HEK293 (cell line): ENCODE data around the gene PLP1.

ENCODE experiments used
- CTCF ChIA-PET: fragments of 350-600 bp; formaldehyde crosslinking; extraction: SDS; loops from one replicate; lab custom pipeline; 2021; ENCODE audit warnings: antibody characterized with exemption; lab: Yijun Ruan, JAX
- POLR2A ChIA-PET: fragments of 300-600 bp; formaldehyde crosslinking; extraction: SDS; loops from one replicate; lab custom pipeline; 2020; ENCODE audit warnings: antibody characterized with exemption, inconsistent platforms; lab: Yijun Ruan, JAX
- H3K27ac ChIP-seq: fragments of 200-500 bp; sonication (Bioruptor generic); 2 replicates; pipeline ENCODE4 v1.5.1; 2014; ENCODE audit warnings: low read depth, low read length, control low read depth, inconsistent platforms; ENCODE audit errors: extremely low read depth
- H3K36me3 ChIP-seq, 2 experiments: fragments of 200-500 bp in 1 of 2; sonication (Bioruptor generic) in 1 of 2; 1 replicate in 1 of 2; 2 replicates in 1 of 2; pipeline ENCODE4 v1.5.1; 2014 to 2017; ENCODE audit warnings: inconsistent platforms in 2 of 2, low read length in 2 of 2; ENCODE audit not compliant: control insufficient read depth in 2 of 2, insufficient read depth in 1 of 2
- H3K4me1 ChIP-seq: fragments of 200-500 bp; sonication (Bioruptor generic); 2 replicates; pipeline ENCODE4 v1.5.1; 2014; ENCODE audit warnings: mild to moderate bottlenecking, low read length, inconsistent platforms; ENCODE audit not compliant: control insufficient read depth, insufficient read depth
- H3K4me3 ChIP-seq: 2 replicates; pipeline ENCODE4 v1.5.1; 2011; ENCODE audit warnings: low read depth, mild to moderate bottlenecking, control low read depth, low read length, moderate library complexity
- H3K9me3 ChIP-seq: fragments of 200-500 bp; sonication (Bioruptor generic); 2 replicates; pipeline ENCODE4 v1.5.1; 2014; ENCODE audit warnings: low read depth, low read length, inconsistent platforms; ENCODE audit not compliant: control insufficient read depth, insufficient read depth
- OVOL3 ChIP-seq: fragments of 450-650 bp; formaldehyde crosslinking; IDR thresholded peaks from 2 replicates; pipeline ENCODE4 v1.5.1; 2016; ENCODE audit warnings: missing biosample characterization, missing genetic modification characterization
- ZBTB7A ChIP-seq: fragments of 450-650 bp; formaldehyde crosslinking; IDR thresholded peaks from 2 replicates; pipeline ENCODE4 v1.5.1; 2016; ENCODE audit warnings: low read depth, missing biosample characterization, missing genetic modification characterization
- ZFHX2 ChIP-seq: fragments of 450-650 bp; formaldehyde crosslinking; conservative IDR thresholded peaks from 2 replicates; pipeline ENCODE4 v1.5.1; 2016; ENCODE audit warnings: missing biosample characterization, missing genetic modification characterization
- ZIC2 ChIP-seq: fragments of 450-650 bp; formaldehyde crosslinking; IDR thresholded peaks from 2 replicates; pipeline ENCODE4 v1.5.1; 2016; ENCODE audit warnings: missing biosample characterization, missing genetic modification characterization
- ZNF114 ChIP-seq: fragments of 450-650 bp; formaldehyde crosslinking; IDR thresholded peaks from 2 replicates; pipeline ENCODE4 v1.5.0; 2017; ENCODE audit warnings: missing biosample characterization, missing genetic modification characterization
- ZNF157 ChIP-seq: fragments of 450-650 bp; formaldehyde crosslinking; IDR thresholded peaks from 2 replicates; pipeline ENCODE4 v1.5.1; 2016; ENCODE audit warnings: missing biosample characterization, missing genetic modification characterization
- ZNF184 ChIP-seq: fragments of 450-650 bp; IDR thresholded peaks from 2 replicates; pipeline ENCODE4 v1.5.1; 2018; ENCODE audit warnings: missing biosample characterization, mild to moderate bottlenecking, missing genetic modification characterization
- ZNF202 ChIP-seq: fragments of 450-650 bp; formaldehyde crosslinking; IDR thresholded peaks from 2 replicates; pipeline ENCODE4 v1.5.1; 2016; ENCODE audit warnings: missing biosample characterization, missing genetic modification characterization, borderline replicate concordance
- ZNF248 ChIP-seq: fragments of 450-650 bp; formaldehyde crosslinking; IDR thresholded peaks from 2 replicates; pipeline ENCODE4 v1.5.1; 2017; ENCODE audit warnings: missing biosample characterization, missing genetic modification characterization
- ZNF426 ChIP-seq: fragments of 450-650 bp; formaldehyde crosslinking; IDR thresholded peaks from 2 replicates; pipeline ENCODE4 v1.5.1; 2017; ENCODE audit warnings: missing biosample characterization, missing genetic modification characterization, mild to moderate bottlenecking, inconsistent platforms, moderate library complexity
- ZNF529 ChIP-seq: fragments of 450-650 bp; formaldehyde crosslinking; IDR thresholded peaks from 2 replicates; pipeline ENCODE4 v1.5.1; 2017; ENCODE audit warnings: missing genetic modification characterization, missing biosample characterization; ENCODE audit not compliant: insufficient replicate concordance
- ZNF549 ChIP-seq: fragments of 450-650 bp; IDR thresholded peaks from 2 replicates; pipeline ENCODE4 v1.5.1; 2018; ENCODE audit warnings: missing biosample characterization, missing genetic modification characterization, mild to moderate bottlenecking, inconsistent platforms, moderate library complexity
- ZNF585B ChIP-seq: fragments of 450-650 bp; formaldehyde crosslinking; IDR thresholded peaks from 2 replicates; pipeline ENCODE4 v1.5.1; 2016; ENCODE audit warnings: missing biosample characterization, missing genetic modification characterization
- ZNF776 ChIP-seq: fragments of 450-650 bp; formaldehyde crosslinking; IDR thresholded peaks from 2 replicates; pipeline ENCODE4 v1.5.0; 2017; ENCODE audit warnings: missing biosample characterization, missing genetic modification characterization, borderline replicate concordance
- ZNF843 ChIP-seq: fragments of 450-650 bp; formaldehyde crosslinking; IDR thresholded peaks from 2 replicates; pipeline ENCODE4 v1.5.1; 2016; ENCODE audit warnings: missing biosample characterization, missing genetic modification characterization
- TF ChIP-seq, protein P1 (sequence below): fragments of 450-650 bp; formaldehyde crosslinking; optimal IDR thresholded peaks from 2 replicates; pipeline ENCODE3; 2016; ENCODE audit warnings: missing biosample characterization, mild to moderate bottlenecking, missing genetic modification characterization
- TF ChIP-seq, protein P2 (sequence below): fragments of 450-650 bp; IDR thresholded peaks from 2 replicates; pipeline ENCODE4 v1.5.1; 2018; ENCODE audit warnings: missing biosample characterization, mild to moderate bottlenecking, missing genetic modification characterization
- TF ChIP-seq, protein P3 (sequence below): fragments of 450-650 bp; formaldehyde crosslinking; IDR thresholded peaks from 2 replicates; pipeline ENCODE4 v1.5.1; 2016; ENCODE audit warnings: missing biosample characterization, missing genetic modification characterization
- TF ChIP-seq, protein P4 (sequence below): fragments of 450-650 bp; formaldehyde crosslinking; IDR thresholded peaks from 2 replicates; pipeline ENCODE4 v1.5.1; 2016; ENCODE audit warnings: missing biosample characterization, missing genetic modification characterization

PLP1 gene

DNA sequence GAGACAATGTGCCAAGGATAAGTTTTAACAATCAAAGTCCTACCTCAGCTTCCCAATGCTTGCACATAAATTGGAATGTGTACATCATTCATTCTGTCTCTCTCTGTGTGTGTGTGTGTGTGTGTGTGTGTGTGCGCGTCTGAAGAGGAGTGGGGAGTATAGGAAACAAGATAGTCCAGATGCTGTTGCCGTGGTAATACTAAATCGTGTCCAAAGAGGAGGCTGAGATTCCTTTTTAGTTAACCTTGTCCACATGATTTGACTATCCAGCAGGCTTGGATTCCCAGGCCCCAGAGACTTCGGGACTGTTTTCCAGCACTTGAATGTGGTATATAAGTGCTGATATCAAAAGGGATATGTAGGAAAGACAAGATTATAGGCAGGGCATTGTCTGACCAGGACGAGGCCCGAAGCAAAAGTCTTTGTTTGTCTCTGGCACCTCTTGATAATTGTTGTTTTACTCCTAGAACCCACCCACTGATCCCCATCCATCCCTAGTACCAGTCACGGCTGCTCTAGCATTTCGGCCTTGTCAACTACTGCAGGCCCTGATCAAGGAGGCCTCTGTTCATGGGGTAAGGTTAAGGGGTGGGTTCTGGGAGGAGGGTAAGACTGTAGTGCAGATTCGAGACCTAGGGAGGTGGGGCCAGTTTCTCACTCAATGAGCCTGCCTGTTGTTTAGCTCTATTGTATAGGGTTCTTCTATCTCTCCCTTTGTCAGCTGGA is 3.9 kb downstream of the PLP1 start:
- Histone ChIP-seq H3K9me3 (no peaks in the 10 kb centered on the region), H3K27ac (no peak overlapping the region), H3K4me3 (no peak overlapping the region), H3K36me3 (no peaks in the 10 kb centered on the region), H3K4me1 (no peaks in the 10 kb centered on the region)
- ChIA-PET POLR2A (no interaction called here), CTCF (interaction anchor here (0.6 kb wide), 1 partner anchor 12 kb away, joined by 3 read pairs; no protein-coding TSS in a partner anchor)
- TF ChIP-seq OVOL3 (tag by site-specific recombination), result no peak
- TF ChIP-seq, protein P1, sequence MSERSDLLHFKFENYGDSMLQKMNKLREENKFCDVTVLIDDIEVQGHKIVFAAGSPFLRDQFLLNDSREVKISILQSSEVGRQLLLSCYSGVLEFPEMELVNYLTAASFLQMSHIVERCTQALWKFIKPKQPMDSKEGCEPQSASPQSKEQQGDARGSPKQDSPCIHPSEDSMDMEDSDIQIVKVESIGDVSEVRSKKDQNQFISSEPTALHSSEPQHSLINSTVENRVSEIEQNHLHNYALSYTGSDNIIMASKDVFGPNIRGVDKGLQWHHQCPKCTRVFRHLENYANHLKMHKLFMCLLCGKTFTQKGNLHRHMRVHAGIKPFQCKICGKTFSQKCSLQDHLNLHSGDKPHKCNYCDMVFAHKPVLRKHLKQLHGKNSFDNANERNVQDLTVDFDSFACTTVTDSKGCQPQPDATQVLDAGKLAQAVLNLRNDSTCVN (tag by site-specific recombination), result no peak
- TF ChIP-seq ZNF843 (tag by site-specific recombination), result no peak
- TF ChIP-seq ZFHX2 (tag by site-specific recombination), result no peak
- TF ChIP-seq, protein P2, sequence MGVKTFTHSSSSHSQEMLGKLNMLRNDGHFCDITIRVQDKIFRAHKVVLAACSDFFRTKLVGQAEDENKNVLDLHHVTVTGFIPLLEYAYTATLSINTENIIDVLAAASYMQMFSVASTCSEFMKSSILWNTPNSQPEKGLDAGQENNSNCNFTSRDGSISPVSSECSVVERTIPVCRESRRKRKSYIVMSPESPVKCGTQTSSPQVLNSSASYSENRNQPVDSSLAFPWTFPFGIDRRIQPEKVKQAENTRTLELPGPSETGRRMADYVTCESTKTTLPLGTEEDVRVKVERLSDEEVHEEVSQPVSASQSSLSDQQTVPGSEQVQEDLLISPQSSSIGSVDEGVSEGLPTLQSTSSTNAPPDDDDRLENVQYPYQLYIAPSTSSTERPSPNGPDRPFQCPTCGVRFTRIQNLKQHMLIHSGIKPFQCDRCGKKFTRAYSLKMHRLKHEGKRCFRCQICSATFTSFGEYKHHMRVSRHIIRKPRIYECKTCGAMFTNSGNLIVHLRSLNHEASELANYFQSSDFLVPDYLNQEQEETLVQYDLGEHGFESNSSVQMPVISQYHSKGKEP (tag by site-specific recombination), result no peak
- TF ChIP-seq ZNF585B (tag by site-specific recombination), result no peak
- no peak for TF ChIP-seq ZNF114 (tag by site-specific recombination)
- no peak for TF ChIP-seq ZNF776 (tag by site-specific recombination)
- TF ChIP-seq ZBTB7A, result no peak
- TF ChIP-seq ZNF426 (tag by site-specific recombination), result no peak
- no peak for TF ChIP-seq ZNF202
- TF ChIP-seq, protein P3, sequence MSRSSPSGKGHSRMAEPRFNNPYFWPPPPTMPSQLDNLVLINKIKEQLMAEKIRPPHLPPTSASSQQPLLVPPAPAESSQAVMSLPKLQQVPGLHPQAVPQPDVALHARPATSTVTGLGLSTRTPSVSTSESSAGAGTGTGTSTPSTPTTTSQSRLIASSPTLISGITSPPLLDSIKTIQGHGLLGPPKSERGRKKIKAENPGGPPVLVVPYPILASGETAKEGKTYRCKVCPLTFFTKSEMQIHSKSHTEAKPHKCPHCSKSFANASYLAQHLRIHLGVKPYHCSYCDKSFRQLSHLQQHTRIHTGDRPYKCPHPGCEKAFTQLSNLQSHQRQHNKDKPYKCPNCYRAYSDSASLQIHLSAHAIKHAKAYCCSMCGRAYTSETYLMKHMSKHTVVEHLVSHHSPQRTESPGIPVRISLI (tag by site-specific recombination), result no peak
- no peak for TF ChIP-seq ZNF529 (tag by site-specific recombination)
- no peak for TF ChIP-seq ZNF549 (tag by site-specific recombination)
- no peak for TF ChIP-seq ZNF157 (tag by site-specific recombination)
- TF ChIP-seq ZIC2 (tag by site-specific recombination), result no peak
- no peak for TF ChIP-seq ZNF184 (tag by site-specific recombination)
- TF ChIP-seq, protein P4, sequence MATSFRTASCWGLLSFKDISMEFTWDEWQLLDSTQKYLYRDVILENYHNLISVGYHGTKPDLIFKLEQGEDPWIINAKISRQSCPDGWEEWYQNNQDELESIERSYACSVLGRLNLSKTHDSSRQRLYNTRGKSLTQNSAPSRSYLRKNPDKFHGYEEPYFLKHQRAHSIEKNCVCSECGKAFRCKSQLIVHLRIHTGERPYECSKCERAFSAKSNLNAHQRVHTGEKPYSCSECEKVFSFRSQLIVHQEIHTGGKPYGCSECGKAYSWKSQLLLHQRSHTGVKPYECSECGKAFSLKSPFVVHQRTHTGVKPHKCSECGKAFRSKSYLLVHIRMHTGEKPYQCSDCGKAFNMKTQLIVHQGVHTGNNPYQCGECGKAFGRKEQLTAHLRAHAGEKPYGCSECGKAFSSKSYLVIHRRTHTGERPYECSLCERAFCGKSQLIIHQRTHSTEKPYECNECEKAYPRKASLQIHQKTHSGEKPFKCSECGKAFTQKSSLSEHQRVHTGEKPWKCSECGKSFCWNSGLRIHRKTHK (tag by site-specific recombination), result no peak

DNA sequence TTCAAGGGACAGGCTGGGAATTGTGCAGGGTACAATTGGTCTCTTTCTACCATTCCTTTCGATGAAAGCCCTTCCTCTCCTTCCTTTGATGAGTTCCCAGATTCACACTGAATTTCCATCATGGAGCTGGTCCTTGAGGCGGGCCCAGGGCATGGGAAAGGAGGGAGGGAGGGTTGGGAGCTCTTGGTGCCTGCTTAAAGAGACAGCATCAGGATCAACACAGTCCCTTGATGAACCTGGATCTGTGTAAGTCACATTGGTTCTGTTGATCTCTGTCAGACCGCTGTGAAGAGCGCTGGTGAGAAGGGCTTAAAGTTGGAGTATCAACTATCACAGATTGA is 4.4 kb downstream of the PLP1 start:
- H3K36me3 ChIP-seq, result no peaks in the 10 kb centered on the region
- H3K4me3 ChIP-seq, result no peak overlapping the region
- ChIA-PET CTCF (interaction anchor here (0.6 to 0.7 kb wide), 2 partner anchors 11 to 128 kb away, joined by 3 read pairs; no protein-coding TSS in a partner anchor), POLR2A (no interaction called here)
- H3K27ac ChIP-seq, result no peak overlapping the region
- TF ChIP-seq ZNF248 (tag by site-specific recombination), result no peak
- H3K4me1 ChIP-seq, result no peaks in the 10 kb centered on the region
- no peaks in the 10 kb centered on the region for H3K9me3 ChIP-seq
